HG03342 (cell line): Measurements from ENCODE around the gene B3GALT2.
A peak's percentile ranks its signal among the peaks of the same experiment; 100 is the strongest.

Experiments used
- ATAC-seq: cut with Tn5 transposase; IDR thresholded peaks from one replicate; pipeline ENCODE4 v1.9.1; 2021; ENCODE audit warnings: mild to moderate bottlenecking, moderate library complexity; ENCODE audit not compliant: unreplicated experiment

The B3GALT2 gene

DNA sequence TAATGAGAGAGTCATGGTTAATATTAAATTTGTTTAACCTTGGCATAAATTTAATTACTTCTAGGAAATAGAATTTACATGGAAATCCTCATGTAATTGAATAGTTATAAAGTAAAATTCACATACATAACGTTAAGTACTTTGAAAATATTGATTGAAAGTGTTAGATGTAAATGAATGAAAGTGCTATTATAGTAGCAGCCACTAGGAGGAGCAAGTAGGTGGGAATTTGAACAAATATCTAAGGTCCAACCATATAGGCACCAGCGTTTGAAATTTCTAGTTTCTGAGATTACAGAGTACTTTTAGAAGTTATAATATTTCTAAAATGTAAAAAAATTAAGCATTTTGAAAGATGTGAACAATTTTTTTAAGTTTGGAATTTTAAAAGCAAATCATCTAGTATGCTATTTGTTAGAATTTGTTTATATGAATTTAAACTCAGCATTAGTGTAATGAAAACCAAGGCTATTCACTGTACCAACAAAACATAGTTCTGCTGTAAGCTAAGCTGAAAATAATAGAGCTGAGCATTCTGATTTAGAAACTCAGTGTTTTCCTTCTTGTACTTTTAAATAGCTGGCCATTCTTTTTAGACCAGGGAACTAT lies 3.3 kb downstream of the B3GALT2 start:
- peak; percentile 82 for ATAC-seq

DNA sequence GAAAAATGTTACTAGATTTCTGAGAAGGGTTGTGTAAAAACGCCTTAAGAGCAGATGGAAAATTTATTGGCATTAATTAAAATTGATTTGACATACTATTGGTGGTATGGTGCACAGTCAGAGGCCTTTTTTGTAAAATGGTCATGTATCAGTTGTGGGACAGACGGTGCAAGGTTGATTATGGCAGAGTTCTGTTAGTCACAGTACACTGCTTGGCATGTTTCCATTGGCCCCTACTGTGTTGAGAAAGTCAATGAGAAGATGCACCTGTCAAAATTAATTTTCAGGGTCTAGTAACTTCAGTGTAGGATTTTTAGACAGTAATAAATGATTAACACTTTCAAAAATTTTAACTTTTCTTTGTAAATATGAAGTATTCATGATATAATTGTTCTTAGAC lies 4.4 kb downstream of the B3GALT2 start:
- ATAC-seq = no peak

DNA sequence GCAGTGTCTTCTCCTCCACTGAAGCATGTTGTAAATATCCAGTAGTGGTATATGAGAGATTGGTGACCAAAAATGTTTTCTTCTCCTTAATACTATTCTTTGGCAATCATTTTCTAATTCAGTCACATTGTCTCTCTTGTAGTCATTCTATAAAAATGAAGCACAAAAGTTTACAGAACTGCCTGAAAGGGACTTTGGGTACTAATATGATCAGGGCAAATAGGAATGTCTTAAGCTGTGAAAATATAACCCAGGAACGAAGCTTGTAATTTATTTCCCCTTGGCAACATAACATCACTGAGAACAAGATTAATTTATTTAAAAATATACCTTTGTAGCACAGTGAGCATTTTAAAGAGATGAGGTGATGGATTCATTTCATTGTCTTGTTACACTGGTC lies 4.9 kb downstream of the B3GALT2 start:
- no peak for ATAC-seq

DNA sequence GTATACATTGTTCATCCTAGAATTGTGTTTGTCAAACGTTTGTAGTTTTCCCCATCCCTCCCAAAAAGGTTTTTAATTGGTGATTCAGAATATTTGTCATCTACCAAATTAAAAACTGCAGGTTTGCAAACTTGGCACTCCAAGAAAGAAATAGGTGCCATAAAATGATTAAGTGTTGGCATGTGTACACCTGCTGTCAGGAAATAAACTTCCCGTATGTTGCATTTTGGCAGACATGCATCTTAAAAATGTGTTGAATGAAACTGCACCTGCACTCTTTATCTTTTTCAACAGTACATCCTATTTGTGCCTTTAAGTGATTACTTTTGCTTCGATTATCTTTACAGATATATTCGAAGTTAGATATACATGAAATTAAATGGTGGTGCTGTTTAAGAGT lies 7.3 kb downstream of the B3GALT2 start:
- ATAC-seq = no peak

DNA sequence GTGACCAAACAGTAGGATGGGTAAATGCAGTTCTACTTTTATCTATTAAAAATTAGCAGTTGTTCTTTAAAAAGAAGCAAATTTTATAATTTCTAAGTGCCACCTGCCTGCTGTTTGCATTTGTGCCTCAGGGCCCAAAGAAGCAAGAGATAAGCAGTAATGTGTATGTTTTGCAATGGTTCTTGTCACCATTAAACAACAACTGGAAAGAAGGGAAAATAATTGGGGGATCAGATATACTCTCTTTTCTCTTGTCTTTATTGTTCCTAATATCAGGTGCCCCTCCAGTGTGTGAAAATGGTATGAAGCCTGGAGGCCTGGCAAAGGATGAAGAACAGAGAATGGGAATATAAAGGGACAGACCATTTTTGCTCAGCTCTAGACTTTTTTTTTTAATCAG lies 9.6 kb downstream of the B3GALT2 start:
- no peak for ATAC-seq

DNA sequence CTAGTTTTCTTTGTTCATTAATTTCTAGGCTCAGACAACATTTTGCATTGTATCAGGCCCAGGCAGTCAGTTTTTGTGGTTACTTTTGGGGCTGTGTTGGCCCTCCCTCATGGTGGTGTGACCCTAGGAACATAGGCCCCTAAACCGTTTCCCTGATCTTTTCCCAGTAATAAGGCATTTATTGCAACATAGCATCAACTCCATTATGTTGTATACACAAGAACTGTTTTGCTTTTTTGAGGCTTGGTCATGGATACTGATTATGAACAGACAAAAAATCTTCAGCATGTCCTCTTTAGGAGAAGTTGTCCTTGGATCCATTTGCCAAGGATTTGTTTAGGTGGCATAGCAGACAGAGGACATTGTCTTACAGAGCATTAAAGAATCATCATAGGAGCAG lies 10.3 kb downstream of the B3GALT2 start:
- ATAC-seq = no peak

DNA sequence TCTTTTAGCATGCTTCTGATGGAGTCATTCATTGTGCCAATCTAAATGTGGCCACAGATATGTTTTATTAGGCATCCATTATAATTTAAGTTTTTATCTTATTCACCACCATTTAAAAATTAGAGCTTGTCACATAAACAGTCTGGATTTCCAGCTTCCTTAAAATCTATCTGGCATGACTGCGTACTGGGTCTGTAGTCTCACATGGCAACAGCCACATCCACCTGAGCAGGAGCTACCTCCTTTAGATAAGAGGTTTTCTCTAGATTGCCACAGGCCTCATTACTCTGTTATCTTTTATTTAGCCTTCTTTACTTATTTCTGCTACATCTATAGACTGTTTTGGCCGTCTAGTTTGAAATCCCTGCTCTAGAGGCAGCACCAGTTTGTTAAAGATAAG lies 29.1 kb downstream of the B3GALT2 start:
- no peak for ATAC-seq

DNA sequence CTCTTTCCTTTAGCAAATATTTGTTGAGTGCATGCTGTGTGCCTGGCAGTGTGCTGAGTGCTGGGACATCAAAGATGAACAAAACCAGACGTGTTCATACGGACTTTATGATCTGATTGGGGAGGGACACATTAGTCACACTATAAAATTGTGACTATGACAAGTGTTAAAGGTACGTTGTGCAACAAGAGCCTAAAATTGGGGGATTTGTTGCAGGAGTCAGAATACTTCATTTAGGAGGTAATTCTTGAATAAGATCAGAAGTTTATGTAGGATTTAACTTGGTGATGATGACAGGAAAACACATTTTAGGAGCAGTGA lies 29.6 kb downstream of the B3GALT2 start:
- ATAC-seq = no peak

DNA sequence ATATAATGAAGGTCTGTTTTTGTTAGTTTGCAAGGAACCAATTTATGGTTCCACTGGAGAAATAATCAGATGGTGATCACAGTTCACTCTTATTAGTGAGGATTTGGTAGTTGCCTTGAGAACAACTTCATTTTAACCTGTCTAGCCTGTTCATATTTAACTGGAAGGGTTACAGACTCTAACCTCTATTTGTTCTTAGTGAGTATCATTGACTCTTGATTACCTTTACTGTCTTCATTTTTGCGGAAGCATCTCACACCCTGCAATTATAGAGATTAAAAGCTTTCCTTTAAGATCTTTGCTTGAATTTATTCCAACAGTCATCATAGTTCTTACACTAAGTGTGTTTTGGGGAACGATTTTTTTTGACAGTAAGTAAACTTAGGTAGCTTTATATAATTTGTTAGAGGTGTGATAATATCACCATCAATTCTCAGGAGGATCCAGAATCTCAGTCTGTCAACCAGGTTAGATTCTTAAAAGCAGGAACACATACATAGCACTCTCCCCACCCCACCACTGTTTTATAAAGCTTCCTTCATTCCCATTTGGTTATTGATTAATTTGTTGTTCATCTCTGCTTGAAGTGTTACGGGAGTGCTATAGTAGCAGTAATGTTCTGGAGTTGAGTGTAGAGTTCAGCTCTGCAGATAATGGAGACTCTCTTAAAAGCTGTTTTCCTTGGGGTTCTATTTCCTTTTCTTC lies 30.1 kb downstream of the B3GALT2 start:
- ATAC-seq = no peak

DNA sequence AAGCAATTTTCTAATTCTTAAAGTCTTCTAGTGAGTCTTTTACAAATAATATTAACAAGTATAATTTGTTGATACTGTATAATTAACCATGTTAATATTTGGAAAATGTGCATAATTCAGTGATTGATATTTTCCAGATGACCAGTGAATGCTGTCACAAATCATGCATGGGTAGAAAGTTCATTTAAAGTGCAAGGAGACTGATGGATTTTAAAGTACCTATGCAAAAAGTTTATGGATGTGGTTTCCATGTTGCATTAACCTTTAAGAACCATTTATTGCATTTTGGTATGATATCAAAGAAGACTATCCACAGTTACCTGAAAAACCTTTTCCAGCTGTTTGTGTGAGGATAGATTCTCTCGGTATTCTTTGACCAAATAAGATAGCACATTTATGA lies 41.4 kb downstream of the B3GALT2 start:
- ATAC-seq = no peak

DNA sequence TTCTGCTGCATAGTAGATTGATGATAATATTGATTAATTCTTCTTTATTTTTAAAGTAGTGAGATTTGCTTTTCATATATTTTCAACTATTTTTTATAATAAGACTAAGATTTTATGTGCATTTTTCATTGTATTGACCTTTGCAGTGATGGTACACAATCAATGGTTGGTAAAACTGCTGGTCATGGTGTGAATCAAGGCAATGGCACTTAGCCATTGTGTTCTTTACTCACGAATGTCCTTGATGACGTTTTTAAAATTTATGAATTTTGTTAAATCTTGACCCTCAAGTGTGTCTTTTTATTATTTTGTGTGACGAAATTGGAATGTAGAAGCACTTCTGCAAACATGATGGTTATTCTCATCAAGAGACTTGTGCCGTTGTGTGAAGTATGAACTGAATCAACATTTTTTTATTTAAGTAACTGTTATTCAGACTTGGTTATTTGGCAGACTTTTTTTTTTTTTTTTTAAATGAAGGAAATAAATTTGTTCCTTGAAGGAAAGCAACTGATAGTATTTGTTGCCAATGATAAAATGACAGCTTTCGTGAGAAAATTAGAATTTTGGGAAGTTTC lies 42.0 kb downstream of the B3GALT2 start:
- ATAC-seq = no peak

DNA sequence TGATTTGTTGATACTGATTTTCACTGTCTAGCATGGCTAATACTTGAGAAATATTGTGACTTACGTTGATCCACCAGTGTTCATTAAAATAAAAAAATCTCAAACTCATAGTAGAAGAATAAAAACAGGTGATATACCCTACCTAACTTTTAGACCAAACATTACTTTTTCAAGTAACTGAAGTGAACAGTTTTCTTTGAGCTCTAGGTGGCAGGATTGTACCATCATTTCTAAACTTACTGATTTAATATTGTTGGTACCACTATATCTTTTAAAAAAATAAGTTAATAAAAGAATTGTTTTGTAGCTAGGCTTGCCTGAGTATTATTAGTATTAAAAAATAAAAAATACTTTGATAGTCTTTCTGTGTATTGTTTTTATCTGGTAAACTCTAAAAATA lies 43.1 kb downstream of the B3GALT2 start:
- no peak for ATAC-seq

DNA sequence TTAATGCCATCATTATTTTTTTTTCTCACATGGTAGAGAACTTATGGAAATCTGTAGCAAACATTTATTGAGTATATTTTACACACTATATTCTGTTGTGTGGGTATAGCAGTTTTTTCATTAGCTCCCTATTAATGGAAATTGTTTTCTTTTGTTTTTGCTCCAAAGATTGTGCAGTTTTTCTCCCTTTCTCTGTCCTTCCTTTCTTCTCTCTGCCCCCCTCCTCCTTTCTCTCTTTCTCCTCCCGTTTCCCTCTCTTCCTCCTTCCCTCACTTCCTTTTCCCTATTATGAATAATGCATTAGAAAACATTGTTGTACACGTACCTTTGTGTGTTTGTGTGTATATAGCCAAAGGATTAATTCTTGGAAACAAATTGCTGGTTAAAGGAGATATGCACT lies 44.0 kb downstream of the B3GALT2 start:
- ATAC-seq = no peak

DNA sequence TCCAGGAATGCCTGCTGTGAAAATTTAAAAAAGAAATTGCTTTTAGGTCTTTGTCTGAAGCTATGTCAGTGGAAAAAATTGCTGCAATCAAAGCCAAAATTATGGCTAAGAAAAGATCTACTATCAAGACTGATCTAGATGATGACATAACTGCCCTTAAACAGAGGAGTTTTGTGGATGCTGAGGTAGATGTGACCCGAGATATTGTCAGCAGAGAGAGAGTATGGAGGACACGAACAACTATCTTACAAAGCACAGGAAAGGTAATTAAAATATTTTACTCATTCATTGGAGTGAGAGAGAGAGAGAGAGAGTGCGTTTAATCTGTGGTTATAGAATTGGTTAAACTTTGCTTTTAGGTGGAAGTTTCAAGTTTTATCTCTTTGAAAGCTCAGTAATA lies 44.6 kb downstream of the B3GALT2 start:
- no peak for ATAC-seq

DNA sequence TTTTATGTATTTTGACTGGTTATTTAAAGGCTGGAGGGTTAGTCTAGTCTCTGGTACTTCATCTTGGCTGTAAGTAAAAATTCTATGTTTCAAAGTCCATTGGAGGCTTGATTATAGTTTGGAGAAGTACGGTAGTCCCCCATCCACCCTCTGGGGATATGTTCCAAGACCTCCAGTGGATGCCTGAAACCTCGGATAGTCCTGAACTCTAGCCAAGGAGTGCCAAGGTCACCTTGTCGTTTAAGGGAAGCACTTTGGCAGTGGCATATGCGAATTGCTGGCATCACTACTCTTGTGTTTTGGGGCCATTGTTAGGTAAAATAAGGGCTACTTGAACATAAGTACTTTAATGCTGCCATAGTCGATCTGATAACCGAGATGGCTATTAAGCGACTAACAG lies 46.2 kb downstream of the B3GALT2 start:
- ATAC-seq = no peak

DNA sequence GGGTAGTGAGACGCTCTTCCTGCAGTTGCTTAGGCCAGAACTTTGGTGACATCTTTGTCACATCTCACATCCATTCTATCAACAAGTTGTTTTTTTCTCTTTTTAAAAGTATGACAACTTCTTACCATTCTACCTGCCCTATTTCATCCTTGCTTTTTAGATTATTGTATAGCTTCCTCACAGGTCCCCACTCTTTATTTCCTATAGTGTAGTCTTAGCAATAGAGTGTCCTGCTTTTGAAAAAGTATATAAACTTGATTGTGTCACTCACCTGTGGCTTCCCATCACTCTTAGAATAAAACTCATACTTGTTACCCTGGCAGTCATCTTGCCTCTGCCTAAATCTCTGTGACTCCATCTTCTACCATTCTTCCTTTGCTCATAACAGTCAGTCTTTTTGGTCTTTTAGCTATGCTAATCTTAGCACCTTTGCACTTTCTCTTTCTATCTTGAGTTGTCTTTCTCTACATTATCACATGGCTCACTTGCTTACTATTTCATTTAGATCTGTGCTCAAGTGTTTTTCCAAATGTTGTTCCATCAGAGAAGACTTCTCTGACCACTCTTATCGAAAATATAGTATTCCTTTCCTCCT lies 55.0 kb downstream of the B3GALT2 start:
- ATAC-seq = no peak
